Activated CD4-positive, alpha-beta T cell treated with anti-CD3 and anti-CD28 coated beads for 36 hours (primary cell): ENCODE results near the gene SULT1B1. TPM values are rescaled to one million over a fixed set of nuclear protein-coding genes. Genes with fewer than 3 reads are reported as not detected.
"Not testable (repeated sequence)": the region's sequence is repeated elsewhere in the genome, so short reads cannot be mapped to it uniquely, and the experiment has no call there.

Source experiments
- ATAC-seq: fragments of 200-7000 bp; cut with Tn5 transposase; one replicate; pipeline ENCODE4 v1.10.0; 2021; ENCODE audit warnings: mild to moderate bottlenecking, moderate library complexity
- CTCF ChIA-PET: fragments of 350-600 bp; sonication (Branson Sonifier 250); formaldehyde crosslinking; loops from one replicate; lab custom pipeline; 2021; ENCODE audit warnings: antibody characterized with exemption; lab: Charles Lee
- POLR2A ChIA-PET: fragments of 350-600 bp; sonication (Branson Sonifier 250); formaldehyde crosslinking; loops from one replicate; lab custom pipeline; 2021; ENCODE audit warnings: antibody characterized with exemption, inconsistent platforms; lab: Charles Lee
- DNase-seq: peaks from one replicate; pipeline ENCODE4 v3.0.0-alpha.2; 2020
- H3K27ac Mint-ChIP-seq: one replicate; pipeline ENCODE4 v1.8.0; 2021; ENCODE audit warnings: mixed read lengths
- H3K27me3 Mint-ChIP-seq: one replicate; pipeline ENCODE4 v1.8.0; 2021; ENCODE audit warnings: mixed read lengths
- H3K36me3 Mint-ChIP-seq: one replicate; pipeline ENCODE4 v1.8.0; 2021; ENCODE audit warnings: low read depth, mixed read lengths
- H3K4me1 Mint-ChIP-seq: one replicate; pipeline ENCODE4 v1.8.0; 2021; ENCODE audit warnings: mixed read lengths
- H3K4me3 Mint-ChIP-seq: one replicate; pipeline ENCODE4 v1.8.0; 2021; ENCODE audit warnings: mild to moderate bottlenecking, moderate library complexity, mixed read lengths
- H3K9me3 Mint-ChIP-seq: one replicate; pipeline ENCODE4 v1.8.0; 2021; ENCODE audit warnings: low read depth, mixed read lengths
- intact Hi-C, 2 experiments: fragments of 100-400 bp; cut with DNase I in 1 of 2; cut with micrococcal nuclease in 1 of 2; formaldehyde crosslinking; loops; one replicate each; pipeline versions ENCODE4 v1.14.2 to v1.15.1; 2022 to 2024; cut with DNase I, micrococcal nuclease
- total RNA-seq, 2 experiments: library from RNA; stranded (reverse); gene quantifications; one replicate each; pipeline ENCODE4 v1.2.3, GENCODE V29; 2021

Gene SULT1B1
- total RNA-seq, 2 experiments from 2014 or later: 2.8 to 2.9 TPM

- ATAC-seq: no peak
- DNase-seq: no peak
- no peaks in the 10 kb centered on the region for H3K36me3 Mint-ChIP-seq
- ChIA-PET POLR2A (interaction anchor here (0.5 kb wide), 1 partner anchor 8 kb away, joined by 7 read pairs; no protein-coding TSS in a partner anchor), CTCF (interaction anchor here (1.4 kb wide), 1 partner anchor 8 kb away, joined by 4 read pairs; no protein-coding TSS in a partner anchor)
- no peaks in the 10 kb centered on the region for H3K27me3 Mint-ChIP-seq
- H3K9me3 Mint-ChIP-seq: no peaks in the 10 kb centered on the region
- peaks cover 3% of the 10 kb centered on the region for H3K4me1 Mint-ChIP-seq
- H3K27ac Mint-ChIP-seq: no peak overlapping the region
- intact Hi-C loops: no loop called here
- H3K4me3 Mint-ChIP-seq: no peak overlapping the region
Measured at GRCh38 chr4:69775321-69775867, 15.0 kb upstream of the SULT1B1 start.

- ATAC-seq (no peak), DNase-seq (no peak)
- H3K27me3 Mint-ChIP-seq: no peaks in the 10 kb centered on the region
- ChIA-PET POLR2A (no interaction called here), CTCF (interaction anchor here (0.7 kb wide), 1 partner anchor 48 kb away, joined by 3 read pairs; no protein-coding TSS in a partner anchor)
- H3K9me3 Mint-ChIP-seq: no peaks in the 10 kb centered on the region
- H3K36me3 Mint-ChIP-seq: no peaks in the 10 kb centered on the region
- H3K4me3 Mint-ChIP-seq: no peak overlapping the region
- intact Hi-C loops: no loop called here
- H3K27ac Mint-ChIP-seq: no peak overlapping the region
- H3K4me1 Mint-ChIP-seq: peaks cover 3% of the 10 kb centered on the region
Measured at GRCh38 chr4:69773484-69773883, 13.1 kb upstream of the SULT1B1 start.

- POLR2A ChIA-PET, H3K27ac Mint-ChIP-seq, ATAC-seq, H3K4me3 Mint-ChIP-seq, H3K9me3 Mint-ChIP-seq, CTCF ChIA-PET, DNase-seq, intact Hi-C loops, H3K36me3 Mint-ChIP-seq, H3K27me3 Mint-ChIP-seq: not testable (repeated sequence)
- H3K4me1 Mint-ChIP-seq: peaks cover 22% of the 10 kb centered on the region
Measured at GRCh38 chr4:69768554-69768953, 8.1 kb upstream of the SULT1B1 start.

GRCh38 chr4:69765751-69766150, 5.3 kb upstream of the SULT1B1 start:
- CTCF ChIA-PET: interaction anchor here (1.5 kb wide), 1 partner anchor 9 kb away, joined by 6 read pairs; no protein-coding TSS in a partner anchor
- no peak for ATAC-seq

GRCh38 chr4:69764311-69764710, 3.9 kb upstream of the SULT1B1 start:
- no peak for ATAC-seq
- peaks cover 1% of the 10 kb centered on the region for H3K36me3 Mint-ChIP-seq
- H3K27me3 Mint-ChIP-seq: no peaks in the 10 kb centered on the region
- H3K27ac Mint-ChIP-seq: no peak overlapping the region
- intact Hi-C loops: no loop called here
- H3K4me1 Mint-ChIP-seq: peaks cover 42% of the 10 kb centered on the region
- no peaks in the 10 kb centered on the region for H3K9me3 Mint-ChIP-seq
- CTCF ChIA-PET: interaction anchor here (0.6 to 0.9 kb wide), 2 partner anchors 16 to 59 kb away, joined by 3 read pairs; no protein-coding TSS in a partner anchor
- no peak overlapping the region for H3K4me3 Mint-ChIP-seq
- DNase-seq: no peak
- POLR2A ChIA-PET: no interaction called here

More at GRCh38 chr4:69765751-69766150, 5.3 kb upstream of the SULT1B1 start:
- H3K27ac Mint-ChIP-seq: no peak overlapping the region
- no peaks in the 10 kb centered on the region for H3K9me3 Mint-ChIP-seq
- intact Hi-C loops: no loop called here
- peaks cover 35% of the 10 kb centered on the region for H3K4me1 Mint-ChIP-seq
- POLR2A ChIA-PET: no interaction called here
- no peak overlapping the region for H3K4me3 Mint-ChIP-seq
- no peaks in the 10 kb centered on the region for H3K27me3 Mint-ChIP-seq
- DNase-seq: no peak
- peaks cover 1% of the 10 kb centered on the region for H3K36me3 Mint-ChIP-seq

- CTCF ChIA-PET: no interaction called here
Measured at GRCh38 chr4:69763233-69763632, 2.8 kb upstream of the SULT1B1 start.

GRCh38 chr4:69759189-69759604, 1.2 kb downstream of the SULT1B1 start:
- H3K4me1 Mint-ChIP-seq: peaks cover 57% of the 10 kb centered on the region
- ChIA-PET CTCF (interaction anchor here (1.8 kb wide), 1 partner anchor 11 kb away, joined by 5 read pairs; no protein-coding TSS in a partner anchor), POLR2A (interaction anchor here (0.6 kb wide), 1 partner anchor 13 kb away, joined by 4 read pairs; no protein-coding TSS in a partner anchor)
- peaks cover 3% of the 10 kb centered on the region for H3K36me3 Mint-ChIP-seq
- peak overlapping the region; percentile 70 for H3K4me3 Mint-ChIP-seq
- peak; percentile 52 for ATAC-seq
- intact Hi-C loops: no loop called here
- no peak for DNase-seq
- H3K27ac Mint-ChIP-seq: peak overlapping the region; percentile 87
- H3K27me3 Mint-ChIP-seq: no peaks in the 10 kb centered on the region
- H3K9me3 Mint-ChIP-seq: no peaks in the 10 kb centered on the region

More at GRCh38 chr4:69763233-69763632, 2.8 kb upstream of the SULT1B1 start:
- Mint-ChIP-seq H3K36me3 (peaks cover 1% of the 10 kb centered on the region), H3K4me3 (no peak overlapping the region), H3K9me3 (no peaks in the 10 kb centered on the region), H3K27ac (peak overlapping the region; percentile 61), H3K4me1 (peaks cover 43% of the 10 kb centered on the region), H3K27me3 (no peaks in the 10 kb centered on the region)
- DNase-seq: no peak
- intact Hi-C loops: no loop called here
- POLR2A ChIA-PET: interaction anchor here (0.6 kb wide), 2 partner anchors 13 to 1200 kb away, joined by 3 to 8 read pairs; no protein-coding TSS in a partner anchor
- ATAC-seq: peak; percentile 33

GRCh38 chr4:69757464-69757863, 3.0 kb downstream of the SULT1B1 start:
- Mint-ChIP-seq H3K36me3 (peaks cover 3% of the 10 kb centered on the region), H3K27ac (no peak overlapping the region), H3K4me1 (peaks cover 44% of the 10 kb centered on the region), H3K4me3 (no peak overlapping the region), H3K27me3 (no peaks in the 10 kb centered on the region), H3K9me3 (no peaks in the 10 kb centered on the region)
- intact Hi-C loops: no loop called here
- ChIA-PET POLR2A (no interaction called here), CTCF (interaction anchor here (0.7 to 2.2 kb wide), 3 partner anchors 8 to 10 kb away, joined by 3 to 6 read pairs (median 4); no protein-coding TSS in a partner anchor)
- no peak for ATAC-seq
- DNase-seq: no peak

- Mint-ChIP-seq H3K4me1 (peaks cover 32% of the 10 kb centered on the region), H3K9me3 (peaks cover 2% of the 10 kb centered on the region), H3K27ac (no peak overlapping the region), H3K27me3 (no peaks in the 10 kb centered on the region), H3K4me3 (no peak overlapping the region), H3K36me3 (peaks cover 6% of the 10 kb centered on the region)
- CTCF ChIA-PET: interaction anchor here (0.7 kb wide), 1 partner anchor 12 kb away, joined by 3 read pairs; no protein-coding TSS in a partner anchor
- POLR2A ChIA-PET: no interaction called here
- no peak for ATAC-seq
- no peak for DNase-seq
- intact Hi-C loops: no loop called here
Measured at GRCh38 chr4:69754926-69755580, 5.4 kb downstream of the SULT1B1 start.

GRCh38 chr4:69753686-69754085, 6.7 kb downstream of the SULT1B1 start:
- Mint-ChIP-seq H3K36me3 (peaks cover 7% of the 10 kb centered on the region), H3K4me3 (no peak overlapping the region), H3K9me3 (peaks cover 4% of the 10 kb centered on the region), H3K4me1 (peaks cover 27% of the 10 kb centered on the region), H3K27ac (no peak overlapping the region), H3K27me3 (no peaks in the 10 kb centered on the region)
- POLR2A ChIA-PET: no interaction called here
- DNase-seq: no peak
- no peak for ATAC-seq
- CTCF ChIA-PET: interaction anchor here (1.7 kb wide), 1 partner anchor 12 kb away, joined by 8 read pairs; no protein-coding TSS in a partner anchor
- intact Hi-C loops: no loop called here

- Mint-ChIP-seq H3K9me3 (peaks cover 14% of the 10 kb centered on the region), H3K27me3 (no peaks in the 10 kb centered on the region), H3K27ac (no peak overlapping the region), H3K4me1 (peaks cover 2% of the 10 kb centered on the region), H3K4me3 (no peak overlapping the region), H3K36me3 (peaks cover 20% of the 10 kb centered on the region)
- ChIA-PET POLR2A (interaction anchor here (0.7 kb wide), 1 partner anchor 13 kb away, joined by 3 read pairs; no protein-coding TSS in a partner anchor), CTCF (no interaction called here)
- no peak for DNase-seq
- intact Hi-C loops: no loop called here
- no peak for ATAC-seq
Measured at GRCh38 chr4:69750346-69750745, 10.1 kb downstream of the SULT1B1 start.
